Measurements from ENCODE around the gene TMEM109.

Gene TMEM109

GRCh38 chr11:60870733-60871377, 43.1 kb upstream of the TMEM109 start:
- no peaks in the 10 kb centered on the region for H3K36me3 ChIP-seq (ENCODE audit: control insufficient read depth in 1 of 2, insufficient read depth in 2 of 2, low read length in 2 of 2)
- H2BK5ac ChIP-seq (ENCODE audit: low read depth, low read length, poor library complexity), result no peak overlapping the region
- H3K14ac ChIP-seq (ENCODE audit: low read length), result no peak overlapping the region
- H2BK120ac ChIP-seq (ENCODE audit: insufficient read depth, low read length, poor library complexity), result no peak overlapping the region
- H3K27ac ChIP-seq (ENCODE audit: low read depth, low read length), result no peak overlapping the region
- no peak overlapping the region for H3K4me3 ChIP-seq (ENCODE audit: low read depth, low read length)
- H3K27me3 ChIP-seq (ENCODE audit: insufficient read depth, low read length), result no peaks in the 10 kb centered on the region
- H3K4ac ChIP-seq (ENCODE audit: low read depth, low read length), result no peak overlapping the region
- no peak for DNase-seq
- no peak overlapping the region for H3K9ac ChIP-seq (ENCODE audit: low read length)
- H3K23ac ChIP-seq (ENCODE audit: low read length), result no peak overlapping the region
- no peak overlapping the region for H4K8ac ChIP-seq (ENCODE audit: low read depth, low read length)
- peaks cover 6 to 8% of the 10 kb centered on the region in 2 experiments for H3K4me1 ChIP-seq (ENCODE audit: control insufficient read depth in 1 of 2, insufficient read depth in 2 of 2, low read length in 2 of 2)
- H3K18ac ChIP-seq (ENCODE audit: low read length), result no peak overlapping the region
- H2BK12ac ChIP-seq (ENCODE audit: low read length), result no peak overlapping the region
- H3K79me2 ChIP-seq (ENCODE audit: control insufficient read depth, insufficient read depth, low read length, poor library complexity), result no peaks in the 10 kb centered on the region
- no peak overlapping the region for H2AK5ac ChIP-seq (ENCODE audit: low read length)
- peak overlapping the region; percentile 6 for H4K91ac ChIP-seq (ENCODE audit: low read depth, low read length)
- H3K9me3 ChIP-seq (ENCODE audit: insufficient read depth, low read depth, low read length), result no peaks in the 10 kb centered on the region
- peaks cover 3% of the 10 kb centered on the region for H3K79me1 ChIP-seq (ENCODE audit: low read length)
- WGBS (ENCODE audit: extremely low coverage, insufficient coverage, insufficient read length), result no CpG with 5 or more reads among the region's 13 CpGs
- no peak overlapping the region for H3K4me2 ChIP-seq (ENCODE audit: low read length)
- H4K12ac ChIP-seq (ENCODE audit: low read depth, low read length), result no peak overlapping the region
- H2AFZ ChIP-seq (ENCODE audit: insufficient read depth, low read length, poor library complexity), result no peak overlapping the region

- Histone ChIP-seq H3K23ac (ENCODE audit: low read length) (no peak overlapping the region), H3K79me1 (ENCODE audit: low read length) (peaks cover 3% of the 10 kb centered on the region), H2AFZ (ENCODE audit: insufficient read depth, low read length, poor library complexity) (no peak overlapping the region), H2BK5ac (ENCODE audit: low read depth, low read length, poor library complexity) (no peak overlapping the region), H4K8ac (ENCODE audit: low read depth, low read length) (no peak overlapping the region), H4K91ac (ENCODE audit: low read depth, low read length) (peak overlapping the region; percentile 69), H3K4me1 (ENCODE audit: control insufficient read depth in 1 of 2, insufficient read depth in 2 of 2, low read length in 2 of 2) (peaks cover 6 to 8% of the 10 kb centered on the region in 2 experiments), H4K12ac (ENCODE audit: low read depth, low read length) (no peak overlapping the region), H3K4me3 (ENCODE audit: low read depth, low read length) (no peak overlapping the region), H2BK12ac (ENCODE audit: low read length) (no peak overlapping the region), H2BK120ac (ENCODE audit: insufficient read depth, low read length, poor library complexity) (no peak overlapping the region), H3K14ac (ENCODE audit: low read length) (no peak overlapping the region), H3K4me2 (ENCODE audit: low read length) (no peak overlapping the region), H3K9ac (ENCODE audit: low read length) (no peak overlapping the region), H3K79me2 (ENCODE audit: control insufficient read depth, insufficient read depth, low read length, poor library complexity) (no peaks in the 10 kb centered on the region), H3K18ac (ENCODE audit: low read length) (no peak overlapping the region), H3K36me3 (ENCODE audit: control insufficient read depth in 1 of 2, insufficient read depth in 2 of 2, low read length in 2 of 2) (no peaks in the 10 kb centered on the region), H3K27ac (ENCODE audit: low read depth, low read length) (no peak overlapping the region), H3K9me3 (ENCODE audit: insufficient read depth, low read depth, low read length) (no peaks in the 10 kb centered on the region), H2AK5ac (ENCODE audit: low read length) (no peak overlapping the region), H3K4ac (ENCODE audit: low read depth, low read length) (no peak overlapping the region), H3K27me3 (ENCODE audit: insufficient read depth, low read length) (no peaks in the 10 kb centered on the region)
- no CpG with 5 or more reads among the region's 7 CpGs for WGBS (ENCODE audit: extremely low coverage, insufficient coverage, insufficient read length)
- DNase-seq, result no peak
These were observed 42.4 kb upstream of the TMEM109 start for GRCh38 chr11:60871378-60872061.

- peak overlapping the region; percentile 34 for H3K9ac ChIP-seq (ENCODE audit: low read length)
- H3K4ac ChIP-seq (ENCODE audit: low read depth, low read length), result no peak overlapping the region
- H2AK5ac ChIP-seq (ENCODE audit: low read length), result no peak overlapping the region
- no peak overlapping the region for H4K8ac ChIP-seq (ENCODE audit: low read depth, low read length)
- H2BK5ac ChIP-seq (ENCODE audit: low read depth, low read length, poor library complexity), result no peak overlapping the region
- H3K4me3 ChIP-seq (ENCODE audit: low read depth, low read length), result no peak overlapping the region
- no CpG with 5 or more reads among the region's 6 CpGs for WGBS (ENCODE audit: extremely low coverage, insufficient coverage, insufficient read length)
- no peak overlapping the region for H3K14ac ChIP-seq (ENCODE audit: low read length)
- H3K4me1 ChIP-seq (ENCODE audit: control insufficient read depth in 1 of 2, insufficient read depth in 2 of 2, low read length in 2 of 2), result peaks cover 3 to 5% of the 10 kb centered on the region in 2 experiments
- no peaks in the 10 kb centered on the region for H3K27me3 ChIP-seq (ENCODE audit: insufficient read depth, low read length)
- no peaks in the 10 kb centered on the region for H3K79me2 ChIP-seq (ENCODE audit: control insufficient read depth, insufficient read depth, low read length, poor library complexity)
- H2AFZ ChIP-seq (ENCODE audit: insufficient read depth, low read length, poor library complexity), result no peak overlapping the region
- no peak for DNase-seq
- no peak overlapping the region for H2BK120ac ChIP-seq (ENCODE audit: insufficient read depth, low read length, poor library complexity)
- H3K23ac ChIP-seq (ENCODE audit: low read length), result no peak overlapping the region
- no peak overlapping the region for H3K27ac ChIP-seq (ENCODE audit: low read depth, low read length)
- no peak overlapping the region for H2BK12ac ChIP-seq (ENCODE audit: low read length)
- H3K9me3 ChIP-seq (ENCODE audit: insufficient read depth, low read depth, low read length), result no peaks in the 10 kb centered on the region
- peaks cover 1% of the 10 kb centered on the region for H3K79me1 ChIP-seq (ENCODE audit: low read length)
- H3K36me3 ChIP-seq (ENCODE audit: control insufficient read depth in 1 of 2, insufficient read depth in 2 of 2, low read length in 2 of 2), result no peaks in the 10 kb centered on the region
- H3K4me2 ChIP-seq (ENCODE audit: low read length), result no peak overlapping the region
- peak overlapping the region; percentile 69 for H4K91ac ChIP-seq (ENCODE audit: low read depth, low read length)
- no peak overlapping the region for H3K18ac ChIP-seq (ENCODE audit: low read length)
- H4K12ac ChIP-seq (ENCODE audit: low read depth, low read length), result no peak overlapping the region
These were observed 41.6 kb upstream of the TMEM109 start for GRCh38 chr11:60872124-60872960.

GRCh38 chr11:60872961-60873524, 40.9 kb upstream of the TMEM109 start:
- no peaks in the 10 kb centered on the region for H3K9me3 ChIP-seq (ENCODE audit: insufficient read depth, low read depth, low read length)
- H3K79me2 ChIP-seq (ENCODE audit: control insufficient read depth, insufficient read depth, low read length, poor library complexity), result no peaks in the 10 kb centered on the region
- H3K4me3 ChIP-seq (ENCODE audit: low read depth, low read length), result no peak overlapping the region
- peaks cover 2 to 3% of the 10 kb centered on the region in 2 experiments for H3K4me1 ChIP-seq (ENCODE audit: control insufficient read depth in 1 of 2, insufficient read depth in 2 of 2, low read length in 2 of 2)
- H3K27me3 ChIP-seq (ENCODE audit: insufficient read depth, low read length), result no peaks in the 10 kb centered on the region
- H3K18ac ChIP-seq (ENCODE audit: low read length), result no peak overlapping the region
- H3K4ac ChIP-seq (ENCODE audit: low read depth, low read length), result no peak overlapping the region
- DNase-seq, result no peak
- H2AFZ ChIP-seq (ENCODE audit: insufficient read depth, low read length, poor library complexity), result no peak overlapping the region
- no peak overlapping the region for H4K12ac ChIP-seq (ENCODE audit: low read depth, low read length)
- H3K27ac ChIP-seq (ENCODE audit: low read depth, low read length), result no peak overlapping the region
- H2AK5ac ChIP-seq (ENCODE audit: low read length), result no peak overlapping the region
- H2BK12ac ChIP-seq (ENCODE audit: low read length), result no peak overlapping the region
- H4K8ac ChIP-seq (ENCODE audit: low read depth, low read length), result no peak overlapping the region
- no peak overlapping the region for H3K9ac ChIP-seq (ENCODE audit: low read length)
- no peak overlapping the region for H3K4me2 ChIP-seq (ENCODE audit: low read length)
- no peak overlapping the region for H4K91ac ChIP-seq (ENCODE audit: low read depth, low read length)
- no peaks in the 10 kb centered on the region for H3K79me1 ChIP-seq (ENCODE audit: low read length)
- no peaks in the 10 kb centered on the region for H3K36me3 ChIP-seq (ENCODE audit: control insufficient read depth in 1 of 2, insufficient read depth in 2 of 2, low read length in 2 of 2)
- no CpG with 5 or more reads among the region's 16 CpGs for WGBS (ENCODE audit: extremely low coverage, insufficient coverage, insufficient read length)
- no peak overlapping the region for H2BK120ac ChIP-seq (ENCODE audit: insufficient read depth, low read length, poor library complexity)
- no peak overlapping the region for H3K23ac ChIP-seq (ENCODE audit: low read length)
- no peak overlapping the region for H2BK5ac ChIP-seq (ENCODE audit: low read depth, low read length, poor library complexity)
- H3K14ac ChIP-seq (ENCODE audit: low read length), result no peak overlapping the region

Measured in trophoblast cell (in vitro differentiated cells and primary cell).